ENCODE data around the gene SP4.
A peak's percentile ranks its signal among the peaks of the same experiment; 100 is the strongest.

The SP4 gene

GRCh38 chr7:21427871-21428658 is at the start of gene SP4:
Gene SP4, plus strand, starts transcription at chr7:21428083. Its CDS starts 169 bp downstream, at chr7:21428252.
- DNase-seq = peak; percentile 97
- peak; percentile 81 for ATAC-seq

GRCh38 chr7:21383227-21384220 is 44.4 kb upstream of the SP4 start:
- no peak for DNase-seq
- ATAC-seq = no peak

GRCh38 chr7:21393937-21394336 is 33.9 kb upstream of the SP4 start:
- DNase-seq (no peak), ATAC-seq (no peak)

- no peak for DNase-seq
- no peak for ATAC-seq
Measured at GRCh38 chr7:21401944-21402343, 25.9 kb upstream of the SP4 start.

- DNase-seq = no peak
- no peak for ATAC-seq
Measured at GRCh38 chr7:21407796-21408480, 19.9 kb upstream of the SP4 start.

- ATAC-seq = no peak
- no peak for DNase-seq
Measured at GRCh38 chr7:21408481-21408820, 19.4 kb upstream of the SP4 start.

- ATAC-seq (no peak), DNase-seq (no peak)
Measured at GRCh38 chr7:21412410-21412851, 15.5 kb upstream of the SP4 start.

GRCh38 chr7:21412957-21413356 is 14.9 kb upstream of the SP4 start:
- DNase-seq (no peak), ATAC-seq (no peak)

- DNase-seq (no peak), ATAC-seq (no peak)
Measured at GRCh38 chr7:21413502-21413901, 14.4 kb upstream of the SP4 start.

- DNase-seq = no peak
- no peak for ATAC-seq
Measured at GRCh38 chr7:21414795-21415393, 13.0 kb upstream of the SP4 start.

GRCh38 chr7:21417647-21418046 is 10.2 kb upstream of the SP4 start:
- DNase-seq (no peak), ATAC-seq (no peak)

- ATAC-seq = no peak
- DNase-seq = no peak
Measured at GRCh38 chr7:21422751-21423150, 5.1 kb upstream of the SP4 start.

GRCh38 chr7:21425290-21425689 is 2.6 kb upstream of the SP4 start:
- DNase-seq = no peak
- no peak for ATAC-seq

- no peak for ATAC-seq
- DNase-seq = no peak
Measured at GRCh38 chr7:21426286-21427181, 1.3 kb upstream of the SP4 start.

- peak; percentile 99 for DNase-seq
- peak; percentile 83 for ATAC-seq
Measured at GRCh38 chr7:21427182-21427870, 557 bp upstream of the SP4 start.

- DNase-seq = no peak
- no peak for ATAC-seq
Measured at GRCh38 chr7:21428659-21428941, 717 bp downstream of the SP4 start.

GRCh38 chr7:21429021-21429420 is 1.1 kb downstream of the SP4 start:
- DNase-seq (no peak), ATAC-seq (no peak)

- no peak for DNase-seq
- ATAC-seq = no peak
Measured at GRCh38 chr7:21429786-21430574, 2.1 kb downstream of the SP4 start.

GRCh38 chr7:21430575-21430954 is 2.7 kb downstream of the SP4 start:
- ATAC-seq = no peak
- DNase-seq = no peak

Measured in stimulated activated naive CD8-positive, alpha-beta T cell treated with anti-CD3 and anti-CD28 coated beads, Interleukin-15, Interleukin-2, amounts not matched to agents 100 U/mL and 50 U/mL, for 24 hours (primary cell).